DLD1 (cell line): ENCODE results near the gene SLC39A11.
"Not testable (repeated sequence)": the region's sequence is repeated elsewhere in the genome, so short reads cannot be mapped to it uniquely, and the experiment has no call there.

ENCODE experiments used
- in situ Hi-C: cut with HindIII; loops from 2 replicates; pipeline ENCODE4 v1.10.0; 2017; ENCODE audit warnings: low sequenced_read_pairs

The SLC39A11 gene

GRCh38 chr17:73111386-73111785 is 18.9 kb upstream of the SLC39A11 start:
- in situ Hi-C loops: loop anchor here (5.0 kb wide), 1 partner anchor 71 kb away; no protein-coding TSS in a partner anchor

GRCh38 chr17:73107191-73107590 is 14.7 kb upstream of the SLC39A11 start:
- in situ Hi-C loops: no loop called here

- in situ Hi-C loops: no loop called here
Observed at GRCh38 chr17:73105431-73105830, 12.9 kb upstream of the SLC39A11 start.

DNA sequence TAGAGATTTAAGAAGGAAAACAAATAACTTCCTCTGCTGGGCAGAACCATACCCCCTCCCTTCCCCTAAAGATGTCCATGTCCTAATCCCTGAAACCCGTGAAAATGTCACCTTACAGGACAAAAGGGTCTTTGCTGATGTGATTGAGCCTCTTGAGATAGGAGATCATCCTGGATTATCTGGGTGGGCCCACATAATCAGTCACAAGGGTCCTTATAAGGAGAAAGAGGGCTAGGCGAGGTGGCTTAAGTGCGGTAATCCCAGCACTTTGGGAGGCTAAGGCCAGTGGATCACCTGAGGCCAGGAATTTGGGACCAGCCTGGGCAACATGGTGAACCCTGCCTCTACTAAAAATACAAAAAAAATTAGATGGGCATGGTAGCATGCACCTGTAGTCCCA is 12.0 kb upstream of the SLC39A11 start:
- in situ Hi-C loops: no loop called here

GRCh38 chr17:73103641-73104335 is 11.3 kb upstream of the SLC39A11 start:
- in situ Hi-C loops: no loop called here

DNA sequence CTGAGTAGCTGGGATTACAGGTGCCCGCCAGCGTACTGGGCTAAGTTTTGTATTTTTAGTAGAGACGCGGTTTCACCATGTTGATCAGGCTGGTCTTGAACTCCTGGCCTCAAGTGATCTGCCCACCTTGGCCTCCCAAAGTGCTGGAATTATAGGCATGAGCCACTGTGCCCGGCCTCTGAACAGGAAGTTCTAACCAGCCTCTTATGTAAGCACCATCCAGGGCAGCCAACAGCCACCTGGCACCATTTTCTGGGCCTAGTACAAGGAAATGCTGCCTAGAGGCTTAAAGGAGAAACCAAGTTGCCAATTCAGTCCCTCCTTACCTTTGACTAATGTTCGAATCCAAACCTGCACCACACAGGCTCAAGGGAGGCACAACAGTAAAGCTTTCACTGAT is 8.5 kb upstream of the SLC39A11 start:
- in situ Hi-C loops: no loop called here

- in situ Hi-C loops: no loop called here
Observed at GRCh38 chr17:73100363-73100762, 7.9 kb upstream of the SLC39A11 start.

- in situ Hi-C loops: no loop called here
Observed at GRCh38 chr17:73099511-73099910, 7.0 kb upstream of the SLC39A11 start.

DNA sequence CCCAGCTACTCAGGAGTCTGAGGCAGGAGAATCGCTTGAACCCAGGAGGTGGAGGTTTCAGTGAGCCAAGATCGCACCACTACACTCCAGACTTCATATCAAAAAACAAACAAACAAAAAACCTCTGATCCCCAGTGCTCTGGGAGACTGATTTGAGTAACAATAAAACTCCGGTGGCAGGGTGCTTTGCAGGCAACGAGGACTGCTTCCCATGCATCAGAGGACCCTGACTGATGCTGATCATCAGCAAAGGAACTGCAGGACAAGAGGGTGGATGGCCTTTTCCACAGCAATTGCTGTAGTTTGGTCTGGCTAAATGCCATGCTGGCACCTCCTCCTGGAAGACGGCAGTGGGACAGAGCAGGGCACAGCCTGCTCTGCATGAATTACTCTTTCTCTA is 6.4 kb upstream of the SLC39A11 start:
- in situ Hi-C loops: no loop called here

DNA sequence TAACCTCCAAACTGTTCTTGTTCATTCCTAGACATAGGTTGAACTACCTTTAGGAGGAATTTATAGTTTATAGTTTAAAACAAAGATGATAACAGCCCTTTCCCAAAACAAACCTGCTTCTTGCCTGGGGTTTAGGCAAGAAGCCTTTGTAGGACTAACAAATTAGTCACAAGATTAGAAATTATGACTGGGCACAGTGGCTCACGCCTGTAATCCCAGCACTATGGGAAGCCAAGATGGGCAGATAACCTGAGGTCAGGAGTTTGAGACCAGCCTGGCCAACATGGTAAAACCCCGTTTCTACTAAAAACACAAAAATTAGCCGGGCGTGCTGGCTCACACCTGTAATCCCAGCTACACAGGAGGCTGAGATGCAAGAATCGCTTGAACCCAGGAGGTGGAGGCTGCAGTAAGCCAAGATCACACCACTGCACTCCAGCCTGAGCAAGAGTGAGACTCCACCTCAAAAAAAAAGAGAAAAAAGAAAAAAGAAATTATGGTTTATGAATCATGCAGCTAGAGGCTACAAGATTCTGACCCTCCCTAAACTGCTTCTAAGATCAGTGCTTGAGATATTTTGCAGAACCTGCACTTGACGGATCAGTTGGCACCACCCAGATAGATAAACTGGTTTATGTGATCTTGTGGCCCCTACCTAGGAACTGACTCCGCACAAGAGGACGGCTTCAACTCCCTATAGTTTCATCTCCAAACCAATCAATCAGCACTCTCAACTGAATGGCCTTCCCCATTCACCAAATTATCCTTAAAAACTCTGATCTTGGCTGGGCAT is 5.7 kb upstream of the SLC39A11 start:
- in situ Hi-C loops: not testable (repeated sequence)

DNA sequence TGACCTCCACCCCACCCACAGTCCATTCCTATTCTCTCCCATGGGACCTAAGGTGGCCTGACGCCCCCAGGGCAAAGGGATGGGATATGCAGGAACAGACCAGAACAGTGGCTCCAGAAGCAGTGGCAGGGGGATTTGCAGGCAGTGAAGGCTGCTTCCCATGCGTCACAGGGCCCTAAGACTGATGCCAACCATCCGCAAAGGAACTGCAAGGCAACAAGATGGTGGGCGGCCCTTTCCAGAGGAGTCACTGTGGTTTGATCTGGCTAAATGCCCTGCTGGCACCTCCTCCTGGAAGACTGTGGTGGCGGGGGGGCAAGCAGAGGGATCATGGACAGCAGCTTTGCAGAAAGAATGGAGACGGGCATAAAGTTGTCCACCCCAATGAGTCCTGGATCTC is 4.4 kb upstream of the SLC39A11 start:
- in situ Hi-C loops: no loop called here

- in situ Hi-C loops: no loop called here
Observed at GRCh38 chr17:73096211-73096610, 3.7 kb upstream of the SLC39A11 start.

- in situ Hi-C loops: no loop called here
Observed at GRCh38 chr17:73093286-73093685, 798 bp upstream of the SLC39A11 start.

GRCh38 chr17:73091770-73092522 is 542 bp downstream of the SLC39A11 start:
- in situ Hi-C loops: no loop called here

- in situ Hi-C loops: no loop called here
Observed at GRCh38 chr17:73091410-73091769, 1.1 kb downstream of the SLC39A11 start.

- in situ Hi-C loops: no loop called here
Observed at GRCh38 chr17:73090396-73091202, 1.9 kb downstream of the SLC39A11 start.

GRCh38 chr17:73089322-73090317 is 2.9 kb downstream of the SLC39A11 start:
- in situ Hi-C loops: no loop called here

GRCh38 chr17:73088561-73088960 is 3.9 kb downstream of the SLC39A11 start:
- in situ Hi-C loops: no loop called here

- in situ Hi-C loops: no loop called here
Observed at GRCh38 chr17:73083432-73083831, 9.1 kb downstream of the SLC39A11 start.

DNA sequence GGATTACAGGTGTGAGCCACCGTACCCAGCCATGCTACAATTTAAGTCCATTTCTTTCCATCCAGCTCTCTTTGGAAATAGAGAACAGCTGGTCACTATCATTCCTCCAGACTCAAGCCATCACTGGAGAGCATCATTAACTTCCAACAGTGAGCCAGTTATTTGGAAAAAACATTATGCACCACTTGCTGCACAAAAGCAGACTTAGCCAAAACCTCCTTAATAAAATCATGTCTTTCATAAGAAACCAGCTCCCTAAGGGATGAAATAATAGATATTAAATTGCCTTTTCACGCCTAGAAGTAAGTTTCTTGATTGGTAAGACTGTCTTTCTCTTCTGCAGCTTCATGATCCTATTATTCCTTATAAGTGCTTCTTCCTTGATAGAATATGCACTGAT is 17.9 kb downstream of the SLC39A11 start:
- in situ Hi-C loops: no loop called here
